ENCODE measurements around the gene ARCN1.

ARCN1 gene

GRCh38 chr11:118640332-118641154, 68.3 kb downstream of the ARCN1 start:
- no peak for DNase-seq

GRCh38 chr11:118641397-118642019, 69.3 kb downstream of the ARCN1 start:
- DNase-seq = no peak

GRCh38 chr11:118643142-118643994, 71.2 kb downstream of the ARCN1 start:
- DNase-seq = no peak

GRCh38 chr11:118643995-118644345, 71.8 kb downstream of the ARCN1 start:
- DNase-seq = no peak

GRCh38 chr11:118644496-118644895, 72.3 kb downstream of the ARCN1 start:
- DNase-seq = no peak

GRCh38 chr11:118645066-118645715, 73.0 kb downstream of the ARCN1 start:
- no peak for DNase-seq

GRCh38 chr11:118646393-118646792, 74.2 kb downstream of the ARCN1 start:
- DNase-seq = no peak

GRCh38 chr11:118648291-118648690, 76.1 kb downstream of the ARCN1 start:
- no peak for DNase-seq

- no peak for DNase-seq
Measured at GRCh38 chr11:118649941-118650340, 77.7 kb downstream of the ARCN1 start.

- DNase-seq = no peak
Measured at GRCh38 chr11:118650366-118650765, 78.2 kb downstream of the ARCN1 start.

GRCh38 chr11:118651820-118652219, 79.6 kb downstream of the ARCN1 start:
- DNase-seq = no peak
